Measurements from ENCODE around the gene PTRH2. TPM values are rescaled to one million over a fixed set of nuclear protein-coding genes. Genes with fewer than 3 reads are reported as not detected.

PTRH2 gene
- total and polyA plus RNA-seq, 2 donors = 23.2 to 25.9 TPM

Other genes starting within 250 kb of the PTRH2 start
- 38.7 TPM for gene DHX40, start 141.8 kb downstream of the PTRH2 start, total RNA-seq
- 21.7 TPM for gene DHX40, start 141.8 kb downstream of the PTRH2 start, polyA plus RNA-seq
- gene CLTC, start 87.5 kb downstream of the PTRH2 start, total RNA-seq = 89.0 TPM
- gene CLTC, start 87.5 kb downstream of the PTRH2 start, polyA plus RNA-seq = 127 TPM
- 72.3 TPM for gene VMP1, start 224 bp upstream of the PTRH2 start, total RNA-seq
- gene VMP1, start 224 bp upstream of the PTRH2 start, polyA plus RNA-seq = 202 TPM
- 10.7 TPM for gene TUBD1, start 185.5 kb upstream of the PTRH2 start, total RNA-seq
- 16.6 TPM for gene TUBD1, start 185.5 kb upstream of the PTRH2 start, polyA plus RNA-seq
- 19.3 TPM for gene RPS6KB1, start 185.7 kb upstream of the PTRH2 start, total RNA-seq
- gene RPS6KB1, start 185.7 kb upstream of the PTRH2 start, polyA plus RNA-seq = 18.8 TPM

Measured in thymus (tissue), 2 donors.